GM19395 (cell line): Measurements from ENCODE around the gene SYCE1L.
"Not testable (repeated sequence)": the region's sequence is repeated elsewhere in the genome, so short reads cannot be mapped to it uniquely, and the experiment has no call there.

ENCODE experiments used
- ATAC-seq: cut with Tn5 transposase; IDR thresholded peaks from one replicate; pipeline ENCODE4 v1.9.1; 2021; ENCODE audit warnings: mild to moderate bottlenecking, moderate library complexity; ENCODE audit not compliant: unreplicated experiment

Gene SYCE1L, protein sequence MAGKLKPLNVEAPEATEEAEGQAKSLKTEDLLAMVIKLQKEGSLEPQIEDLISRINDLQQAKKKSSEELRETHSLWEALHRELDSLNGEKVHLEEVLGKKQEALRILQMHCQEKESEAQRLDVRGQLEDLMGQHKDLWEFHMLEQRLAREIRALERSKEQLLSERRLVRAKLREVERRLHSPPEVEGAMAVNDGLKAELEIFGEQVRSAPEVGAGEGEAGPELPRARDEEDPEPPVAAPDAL

DNA sequence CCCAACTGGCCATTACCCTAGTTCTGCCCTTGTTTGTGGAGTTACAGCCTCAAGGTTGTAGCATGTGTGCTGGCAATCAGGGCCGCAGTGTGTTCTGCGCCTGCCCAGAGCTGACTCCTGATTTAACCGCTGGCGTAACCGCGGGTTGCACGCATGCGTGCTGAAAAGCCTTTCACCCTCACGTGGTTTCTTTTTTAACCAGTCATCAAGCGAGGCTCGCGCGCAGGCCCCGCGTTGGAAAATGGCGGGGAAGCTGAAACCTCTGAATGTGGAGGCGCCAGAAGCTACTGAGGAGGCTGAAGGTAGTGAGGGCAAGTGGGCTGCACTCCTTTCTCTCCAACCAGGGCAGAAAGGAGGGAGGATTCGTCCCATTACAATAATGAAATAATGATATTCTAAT is at the start of gene SYCE1L:
SYCE1L (plus strand) TSS at position 198 of the 400 bp plus-strand sequence; CDS start at position 242, 44 bp downstream.
- no peak for ATAC-seq

DNA sequence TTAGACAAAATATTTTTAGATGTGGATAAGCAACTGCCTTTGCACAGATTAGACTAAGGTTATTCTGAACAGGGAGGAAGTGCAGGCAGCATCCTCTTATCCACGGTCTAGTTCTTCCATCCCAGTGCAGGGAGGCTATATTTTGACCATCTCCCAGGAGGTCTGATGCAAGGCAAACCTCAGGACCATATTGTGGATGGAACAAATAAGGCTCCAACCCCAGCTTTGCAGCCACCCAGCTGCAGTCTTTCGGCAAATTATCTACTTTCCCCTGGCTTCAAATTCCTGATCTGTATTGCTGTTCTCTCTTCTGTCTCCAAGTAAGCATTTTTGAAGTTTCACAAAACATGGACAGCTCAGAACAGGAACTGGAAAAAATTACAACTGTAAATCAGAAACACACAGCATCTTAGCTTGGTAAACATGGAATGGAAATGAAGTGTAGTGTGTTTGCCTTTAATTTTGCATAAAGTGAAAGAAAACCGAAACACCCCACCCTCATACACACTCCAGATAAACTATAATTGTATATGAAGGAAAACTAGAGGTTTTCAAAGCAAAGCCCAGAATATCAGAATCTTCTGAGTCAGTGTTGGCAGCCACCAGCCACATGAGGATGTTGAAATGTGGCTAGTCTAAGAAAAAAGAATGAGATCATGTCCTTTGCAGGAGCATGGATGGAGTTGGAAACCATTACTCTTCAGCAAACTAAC is 41.7 kb upstream of the SYCE1L start:
- ATAC-seq = no peak

DNA sequence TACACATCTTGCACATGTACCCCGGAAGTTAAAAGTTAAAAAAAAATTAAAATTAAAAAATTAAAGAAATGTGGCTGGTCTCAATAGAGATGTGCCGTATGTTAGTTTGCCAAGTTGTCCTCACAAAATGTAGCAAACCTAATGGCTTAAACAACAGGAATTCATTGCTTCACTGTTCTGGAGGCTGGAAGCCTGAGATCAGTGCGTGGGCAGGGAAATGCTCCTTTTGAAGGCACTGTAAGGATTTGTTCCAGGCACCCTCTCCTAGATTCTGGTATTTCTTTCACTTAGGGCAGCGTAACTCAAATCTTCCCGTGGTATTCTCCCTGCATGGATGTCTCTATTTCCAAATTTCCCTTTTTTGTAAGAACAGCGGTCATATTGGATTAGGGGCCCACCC is 40.9 kb upstream of the SYCE1L start:
- no peak for ATAC-seq

DNA sequence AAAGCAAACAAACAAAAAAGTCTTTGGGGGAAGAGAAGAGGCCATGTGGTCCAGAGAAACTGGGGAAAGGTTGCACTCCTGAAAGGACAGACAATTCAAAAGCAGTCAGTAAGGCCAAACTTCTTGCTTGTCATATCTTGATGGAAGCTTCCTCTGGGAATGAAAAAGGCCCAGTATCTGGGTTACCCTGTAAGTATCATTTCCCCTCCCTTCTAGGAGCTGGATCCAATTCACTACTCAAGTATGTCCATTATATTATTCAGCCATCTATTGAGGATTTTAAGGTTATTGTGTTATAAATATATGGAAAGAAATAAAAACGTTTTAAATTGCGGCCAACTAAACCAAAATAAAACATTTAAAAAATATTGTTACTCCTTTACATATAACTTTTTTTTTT is 34.2 kb upstream of the SYCE1L start:
- ATAC-seq = no peak

DNA sequence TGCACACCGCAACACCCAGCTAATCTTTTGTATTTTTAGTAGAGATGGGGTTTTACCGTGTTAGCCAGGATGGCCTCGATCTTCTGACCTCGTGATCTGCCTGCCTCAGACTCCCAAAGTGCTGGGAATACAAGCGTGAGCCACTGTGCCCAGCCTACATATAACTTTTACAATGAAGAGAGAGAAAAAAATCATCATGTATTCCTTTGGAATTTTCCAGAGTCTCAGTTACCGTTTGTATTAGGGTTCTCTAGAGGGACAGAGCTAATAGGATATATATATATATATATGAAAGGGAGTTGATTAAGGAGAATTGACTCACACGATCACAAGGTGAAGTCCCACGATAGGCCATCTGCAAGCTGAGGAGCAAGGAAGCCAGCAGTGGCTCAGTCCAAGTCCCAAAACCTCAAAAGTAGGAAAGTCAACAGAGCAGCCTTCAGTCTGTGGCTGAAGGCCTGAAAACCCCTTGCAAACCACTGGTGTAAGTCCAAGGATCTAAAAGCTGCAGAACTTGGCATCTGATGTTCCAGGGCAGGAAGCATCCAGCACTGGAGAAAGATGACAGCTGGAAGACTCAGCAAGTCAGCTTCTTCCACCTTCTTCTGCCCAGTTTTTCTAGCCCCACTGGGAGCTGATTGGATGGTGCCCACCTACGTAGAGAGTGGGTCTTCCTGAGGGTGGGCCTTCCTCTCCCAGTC is 33.5 kb upstream of the SYCE1L start:
- ATAC-seq = not testable (repeated sequence)

DNA sequence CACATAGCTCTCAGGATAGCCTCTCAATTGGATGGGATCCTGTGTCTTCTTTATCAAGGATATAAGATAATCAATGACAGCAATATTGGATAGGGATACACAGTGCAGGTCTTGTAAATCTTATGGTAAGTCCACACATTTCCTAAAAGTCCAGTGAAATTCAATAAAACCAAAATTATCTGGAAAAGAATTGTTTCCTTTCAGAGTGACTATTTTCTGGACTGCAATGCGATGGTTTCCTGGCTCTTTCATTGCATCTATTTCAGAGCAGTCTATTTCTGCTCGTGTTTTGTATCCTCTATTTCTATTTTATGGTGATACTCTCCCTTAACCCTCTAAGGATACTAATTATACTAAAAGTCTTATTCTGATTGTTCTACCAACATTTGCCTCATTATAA is 32.5 kb upstream of the SYCE1L start:
- no peak for ATAC-seq

DNA sequence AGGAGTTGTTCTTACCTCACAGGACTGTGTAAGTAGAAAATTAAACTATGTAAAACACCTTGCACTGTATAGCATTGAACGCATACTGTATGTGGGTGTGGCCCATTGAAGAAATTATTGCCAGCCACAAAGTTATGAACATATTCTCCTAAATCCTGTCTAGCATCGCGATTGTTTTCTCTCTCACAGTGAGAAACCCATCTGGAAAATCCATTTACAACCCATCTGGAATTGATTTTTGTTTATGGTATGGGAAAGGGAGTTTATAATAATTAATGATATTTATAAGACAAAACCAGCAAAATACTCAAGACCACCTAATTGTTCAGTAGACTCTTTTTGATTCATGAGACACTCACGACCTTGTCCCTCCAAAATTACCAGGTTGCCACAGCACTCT is 30.3 kb upstream of the SYCE1L start:
- no peak for ATAC-seq

DNA sequence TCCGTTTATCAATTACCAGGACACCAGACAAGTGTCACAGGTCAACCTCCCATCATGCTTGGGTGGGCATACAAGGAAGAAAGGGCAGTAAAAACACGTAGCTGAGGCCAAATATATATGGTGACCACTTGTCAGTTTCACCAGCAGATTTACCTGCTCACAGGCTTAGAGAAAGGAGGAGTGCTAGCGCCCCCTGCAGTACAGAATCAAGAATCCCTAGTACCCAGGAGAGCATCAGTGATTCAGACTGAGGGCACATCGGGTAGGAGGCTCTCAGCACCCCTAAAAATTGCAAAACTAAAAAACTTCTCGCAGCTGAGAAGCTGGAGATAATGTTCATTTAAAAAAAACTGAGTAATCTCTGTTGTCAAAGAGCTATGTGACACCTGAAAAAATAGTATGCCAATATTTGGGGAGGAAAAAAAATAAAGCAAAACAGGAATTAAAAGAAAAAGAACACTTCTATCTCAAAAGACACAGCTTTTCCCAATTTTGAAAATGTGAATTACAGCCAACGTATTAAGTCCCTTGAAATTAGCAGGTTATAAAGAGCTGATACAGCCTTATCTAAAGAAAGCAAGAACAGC is 29.5 kb upstream of the SYCE1L start:
- peak; percentile 77 for ATAC-seq

DNA sequence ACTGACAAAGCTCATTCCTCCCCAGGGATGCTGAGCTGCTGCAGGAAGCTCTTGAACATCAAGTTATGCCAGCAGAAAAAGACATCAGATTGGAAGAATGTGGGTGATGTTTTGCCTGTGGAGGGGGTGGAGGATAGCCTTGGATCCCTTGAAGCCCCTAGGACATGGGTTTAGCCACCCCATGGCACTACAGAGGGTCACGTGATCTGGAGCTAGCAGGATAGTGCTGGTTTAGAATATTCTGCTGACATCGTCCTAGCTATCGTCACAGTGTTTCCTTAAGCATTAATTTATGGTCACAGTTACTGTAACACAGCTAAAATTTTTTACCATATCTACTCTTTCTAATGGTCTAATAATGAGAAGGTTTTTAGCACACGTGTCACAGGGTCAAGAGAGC is 28.4 kb upstream of the SYCE1L start:
- no peak for ATAC-seq

DNA sequence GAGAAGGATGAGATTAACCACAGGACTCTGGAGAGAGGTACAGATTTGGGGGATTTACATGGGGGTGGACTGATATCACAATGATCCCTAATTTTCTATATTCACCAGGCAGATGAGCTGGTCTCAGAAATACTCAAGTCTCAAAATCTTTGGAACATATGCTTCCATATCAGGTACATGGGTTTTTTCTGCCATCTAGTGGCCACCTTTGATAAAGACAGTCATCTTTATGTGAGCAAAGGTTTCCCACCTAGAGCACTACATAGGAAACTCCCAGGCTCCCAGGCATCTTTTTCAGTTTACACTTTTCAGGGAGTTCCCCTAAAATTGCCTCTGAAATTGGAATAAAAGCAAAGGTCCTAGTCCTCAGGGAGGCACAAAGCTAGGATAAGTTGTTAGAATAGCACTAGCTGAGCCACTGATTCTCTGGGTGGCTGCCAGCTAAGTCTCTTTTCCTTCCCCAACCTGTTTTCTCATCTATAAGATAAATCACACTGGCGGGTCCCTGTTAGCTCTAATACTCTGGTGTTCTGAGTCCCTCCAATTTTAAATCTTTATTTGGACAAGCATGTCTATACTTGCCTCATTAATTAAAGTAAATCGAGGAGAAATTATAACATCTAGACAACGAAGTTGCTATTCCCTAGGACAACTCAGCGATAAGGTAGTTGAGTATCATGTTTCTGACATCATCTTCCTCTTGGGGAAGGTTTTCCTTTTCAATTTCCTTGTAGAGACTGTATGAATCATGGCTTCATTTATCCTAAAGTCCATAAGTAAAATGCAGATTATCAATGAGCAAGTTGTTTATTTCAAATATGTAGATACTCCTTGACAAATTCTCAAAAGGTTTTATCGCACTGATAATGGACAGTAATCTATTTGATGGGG is 27.2 kb upstream of the SYCE1L start:
- peak; percentile 86 for ATAC-seq

DNA sequence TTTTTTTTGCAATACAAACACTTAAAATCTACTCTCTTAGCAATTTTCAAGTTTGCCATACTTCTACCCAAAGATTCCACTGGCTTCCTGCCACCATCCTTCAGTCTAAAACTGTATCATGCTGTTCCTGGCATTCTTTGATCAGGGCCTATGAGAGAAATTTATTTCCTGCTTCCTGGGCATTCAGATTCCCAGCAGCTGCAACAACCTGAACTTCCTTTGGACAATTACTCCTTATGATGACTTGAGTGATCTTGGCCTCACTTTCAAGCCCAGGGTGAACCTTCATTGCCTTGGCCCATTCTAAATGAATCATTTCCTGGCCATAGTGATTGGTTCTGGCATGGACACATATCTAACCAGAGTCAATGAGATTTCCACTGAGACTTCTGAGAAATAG is 26.3 kb upstream of the SYCE1L start:
- no peak for ATAC-seq

DNA sequence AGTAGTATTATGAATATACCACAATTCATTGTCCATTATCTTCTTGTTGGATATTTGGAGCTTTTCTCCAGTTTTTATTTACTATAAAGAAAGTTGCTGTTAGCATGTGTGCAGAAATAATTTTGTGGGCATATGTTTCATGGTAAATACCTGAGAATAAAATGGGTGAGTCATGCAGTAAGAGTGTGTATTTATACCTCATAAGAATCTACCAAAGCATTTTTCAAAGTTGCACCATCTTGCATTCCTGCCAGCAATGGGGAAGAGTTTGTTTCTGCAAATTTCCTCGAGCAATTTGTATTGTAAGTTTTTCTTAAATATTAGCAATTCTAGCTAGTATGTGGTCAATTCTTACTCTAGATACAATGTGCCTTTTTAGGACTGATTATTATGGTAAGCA is 16.1 kb upstream of the SYCE1L start:
- no peak for ATAC-seq

DNA sequence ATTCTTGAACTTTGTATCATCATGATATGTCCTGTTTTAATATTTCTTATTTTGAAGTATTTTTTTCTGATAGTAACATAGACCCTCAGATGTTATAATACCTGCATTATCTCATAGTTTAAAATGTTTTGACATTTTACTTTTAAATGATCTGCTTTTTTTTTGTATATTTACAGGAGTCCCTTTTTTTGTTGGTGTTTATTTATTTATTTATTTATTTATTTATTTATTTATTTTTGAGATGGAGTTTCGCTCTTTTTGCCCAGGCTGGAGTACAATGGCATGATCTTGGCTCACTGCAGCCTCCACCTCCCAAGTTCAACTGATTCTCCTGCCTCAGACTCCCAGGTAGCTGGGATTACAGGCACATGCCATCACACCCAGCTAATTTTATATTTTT is 12.9 kb upstream of the SYCE1L start:
- ATAC-seq = not testable (repeated sequence)

DNA sequence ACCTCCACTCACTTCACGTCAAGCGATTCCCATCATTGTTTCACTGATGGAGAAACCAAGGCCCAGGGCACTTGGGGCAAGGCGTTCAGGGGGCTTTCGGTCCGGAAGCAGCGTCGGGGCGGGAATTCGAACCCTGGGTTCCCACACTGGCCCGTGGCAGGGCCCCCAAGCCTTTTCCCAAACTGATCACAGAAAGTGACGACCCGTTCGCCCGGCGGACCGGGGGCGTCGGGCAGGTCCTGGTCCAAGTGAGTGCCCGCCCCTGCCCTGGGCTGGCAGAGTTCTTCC is 9.1 kb upstream of the SYCE1L start:
- ATAC-seq = peak; percentile 4

DNA sequence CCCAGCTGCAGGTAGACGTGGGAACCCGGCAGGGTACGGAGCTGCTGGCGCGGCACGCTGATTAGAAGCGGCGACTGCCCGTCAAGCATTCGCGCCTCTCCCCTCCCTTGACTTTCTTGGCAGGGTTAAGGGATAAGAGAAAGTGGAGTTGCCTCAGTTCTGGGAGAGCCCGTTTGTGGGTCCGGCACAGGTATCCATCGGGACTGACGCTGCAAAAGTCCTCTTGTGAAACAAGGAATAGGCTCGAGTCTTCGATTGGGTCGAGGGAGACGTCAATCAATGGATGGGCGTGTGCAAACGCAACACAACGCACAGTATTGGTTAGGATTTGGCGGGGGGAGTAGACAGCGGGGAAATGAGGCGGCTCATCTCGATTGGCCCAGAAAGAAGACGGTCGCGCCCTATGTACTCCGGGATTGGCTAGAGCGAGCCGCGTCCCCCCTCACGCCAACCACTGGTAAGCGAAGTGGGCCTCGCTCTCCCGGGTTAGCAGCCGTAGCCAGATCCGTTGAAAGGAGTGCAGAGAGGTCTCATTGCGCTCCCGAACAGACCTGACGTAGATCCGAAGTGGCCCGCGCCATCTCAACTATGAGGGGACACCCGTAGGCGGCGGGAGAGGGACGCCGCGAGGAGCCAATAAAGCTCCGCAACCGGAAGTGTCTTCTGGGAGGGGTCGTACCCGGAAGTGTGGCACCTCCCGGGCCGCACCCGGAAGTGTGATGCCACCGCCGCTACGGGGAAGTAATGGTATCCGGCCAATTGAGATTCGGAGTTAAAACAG is 8.5 kb upstream of the SYCE1L start, which contains the start of gene MON1B:
MON1B (plus strand) TSS at position 713 of the 781 bp plus-strand sequence. CDS start 296 bp downstream, outside the sequence.
- ATAC-seq = peak; percentile 97

DNA sequence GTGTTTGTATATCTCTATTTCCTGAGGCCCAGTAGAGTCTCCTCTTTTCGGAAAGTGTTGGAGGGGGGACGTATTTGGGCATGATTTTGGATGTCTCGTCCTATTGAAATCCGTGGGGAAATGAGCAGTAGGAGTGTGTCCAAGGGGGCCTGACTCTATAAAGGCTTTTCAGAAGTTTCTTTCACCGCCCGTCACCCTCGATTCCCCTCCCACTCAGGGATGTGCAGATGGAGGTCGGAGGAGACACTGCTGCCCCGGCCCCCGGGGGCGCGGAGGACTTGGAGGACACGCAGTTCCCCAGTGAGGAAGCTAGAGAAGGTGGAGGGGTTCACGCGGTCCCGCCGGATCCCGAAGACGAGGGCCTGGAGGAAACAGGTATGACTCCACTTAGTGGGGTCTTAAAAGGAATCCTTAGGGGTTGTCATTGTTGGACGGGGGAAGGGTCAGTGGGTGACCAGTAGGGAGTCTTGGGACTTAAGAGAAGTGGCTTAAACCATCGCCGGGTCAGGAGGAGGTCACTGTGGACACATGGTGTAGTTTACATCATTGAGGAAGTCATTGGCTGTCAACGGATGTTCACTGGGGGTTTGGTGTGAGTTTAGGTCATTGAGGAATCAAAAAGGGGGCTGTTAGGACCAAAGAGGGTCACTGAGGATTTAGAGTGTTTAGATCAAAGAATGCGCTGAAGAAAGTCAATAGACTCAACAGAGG is 7.8 kb upstream of the SYCE1L start:
- peak; percentile 1 for ATAC-seq

DNA sequence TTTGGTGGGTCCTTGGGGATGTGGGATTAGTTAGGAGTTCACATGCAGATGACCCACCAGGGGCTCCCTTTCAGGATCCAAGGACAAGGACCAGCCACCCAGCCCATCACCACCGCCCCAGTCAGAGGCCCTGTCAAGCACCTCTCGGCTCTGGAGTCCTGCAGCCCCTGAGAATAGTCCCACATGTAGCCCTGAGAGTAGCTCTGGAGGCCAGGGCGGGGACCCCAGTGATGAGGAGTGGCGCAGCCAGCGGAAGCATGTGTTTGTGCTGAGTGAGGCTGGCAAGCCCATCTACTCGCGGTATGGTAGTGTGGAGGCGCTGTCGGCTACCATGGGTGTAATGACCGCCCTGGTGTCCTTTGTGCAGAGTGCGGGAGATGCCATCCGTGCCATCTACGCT is 5.8 kb upstream of the SYCE1L start:
- no peak for ATAC-seq

DNA sequence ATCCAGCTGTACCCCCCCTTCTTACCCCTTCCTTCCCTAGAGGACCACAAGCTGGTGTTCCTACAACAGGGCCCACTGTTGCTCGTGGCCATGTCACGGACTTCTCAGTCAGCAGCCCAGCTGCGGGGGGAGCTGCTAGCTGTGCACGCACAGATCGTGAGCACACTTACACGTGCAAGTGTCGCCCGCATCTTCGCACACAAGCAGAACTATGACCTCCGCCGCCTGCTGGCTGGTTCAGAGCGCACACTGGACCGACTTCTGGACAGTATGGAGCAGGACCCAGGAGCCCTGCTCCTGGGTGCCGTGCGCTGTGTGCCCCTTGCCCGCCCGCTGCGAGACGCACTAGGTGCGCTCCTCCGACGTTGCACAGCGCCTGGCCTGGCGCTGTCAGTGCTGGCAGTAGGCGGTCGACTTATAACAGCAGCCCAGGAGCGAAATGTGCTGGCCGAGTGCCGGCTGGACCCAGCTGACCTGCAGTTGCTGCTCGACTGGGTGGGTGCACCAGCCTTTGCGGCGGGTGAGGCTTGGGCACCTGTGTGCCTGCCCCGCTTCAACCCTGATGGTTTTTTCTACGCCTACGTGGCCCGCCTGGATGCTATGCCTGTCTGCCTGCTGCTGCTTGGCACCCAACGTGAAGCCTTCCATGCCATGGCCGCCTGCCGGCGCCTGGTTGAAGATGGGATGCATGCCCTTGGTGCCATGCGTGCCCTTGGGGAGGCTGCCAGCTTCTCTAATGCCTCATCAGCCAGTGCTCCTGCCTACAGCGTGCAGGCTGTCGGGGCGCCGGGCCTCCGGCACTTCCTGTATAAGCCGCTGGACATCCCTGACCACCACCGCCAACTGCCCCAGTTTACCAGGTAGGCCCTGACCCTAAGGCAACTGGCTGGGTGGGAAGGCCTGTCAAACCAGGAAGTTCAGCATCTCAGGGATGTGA is 4.6 kb upstream of the SYCE1L start:
- ATAC-seq = no peak
